HCT116 (cell line): Measurements from ENCODE around the gene ARFGAP3. TPM values are rescaled to one million over a fixed set of nuclear protein-coding genes. Genes with fewer than 3 reads are reported as not detected.

Experiments used
- ATAC-seq: fragments of 200-7000 bp; cut with Tn5 transposase; 2 replicates; pipeline ENCODE4 v1.9.1; 2020; ENCODE audit warnings: mild to moderate bottlenecking, moderate library complexity
- BruUV-seq: library from RNA; stranded (reverse); fragments of 400-500 nt; replicated peaks from 2 replicates; lab custom pipeline; 2021; lab: Mats Ljungman, UMichigan
- CTCF ChIA-PET: fragments of 300-600 bp; sonication (Branson Sonifier 250); formaldehyde crosslinking; loops from one replicate; lab custom pipeline; 2021; ENCODE audit warnings: antibody characterized with exemption; lab: Charles Lee
- POLR2A ChIA-PET: fragments of 300-600, 350-600 bp; sonication (Branson Sonifier 250); formaldehyde crosslinking; loops from one replicate; lab custom pipeline; 2021; ENCODE audit warnings: antibody characterized with exemption; lab: Charles Lee
- RAD21 ChIA-PET, 2 experiments: fragments of 300-600 bp; sonication (Branson Sonifier 250); formaldehyde crosslinking; loops; one replicate each; lab custom pipeline; 2023; ENCODE audit warnings: low total read pairs in 2 of 2; ENCODE audit not compliant: uncharacterized antibody in 2 of 2, unreplicated experiment in 2 of 2, low non-redundant PET in 1 of 2; lab: Charles Lee
- DNase-seq: peaks from one replicate; pipeline ENCODE4 v3.0.0-alpha.2; 2010; ENCODE audit warnings: low read depth, low spot score
- H2AFZ ChIP-seq: fragments of 200-600 bp; shearing (Covaris generic), sonication (generic); 2 replicates; pipeline ENCODE4 v1.6.1; 2017; ENCODE audit warnings: low read depth, mixed run types, mixed read lengths, antibody characterized with exemption, low read length; ENCODE audit not compliant: poor library complexity, severe bottlenecking
- H3K27ac ChIP-seq: 2 replicates; pipeline ENCODE4 v1.5.1; 2012; ENCODE audit warnings: low read depth, low read length
- H3K27me3 ChIP-seq: fragments of 200-600 bp; sonication (generic); 2 replicates; pipeline ENCODE4 v1.6.1; 2016; ENCODE audit warnings: mixed run types, low read length, mixed read lengths; ENCODE audit not compliant: insufficient read depth
- H3K36me3 ChIP-seq, 2 experiments: fragments of 200-500 bp in 1 of 2; fragments of 200-600 bp in 1 of 2; sonication (Bioruptor generic) in 1 of 2; sonication (generic) in 1 of 2; 2 replicates each; pipeline versions ENCODE4 v1.5.1 to v1.6.1; 2014 to 2016; ENCODE audit warnings: low read length in 2 of 2, inconsistent platforms in 1 of 2, mixed read lengths in 1 of 2, mixed run types in 1 of 2; ENCODE audit not compliant: insufficient read depth in 2 of 2, control insufficient read depth in 1 of 2
- H3K4me1 ChIP-seq, 2 experiments: fragments of 200-600 bp in 1 of 2; sonication (generic) in 1 of 2; 2 replicates each; pipeline versions ENCODE4 v1.5.1 to v1.6.1; 2012 to 2017; ENCODE audit warnings: low read length in 2 of 2, inconsistent platforms in 1 of 2, mild to moderate bottlenecking in 1 of 2, mixed read lengths in 1 of 2, mixed run types in 1 of 2, moderate library complexity in 1 of 2; ENCODE audit not compliant: insufficient read depth in 2 of 2, control insufficient read depth in 1 of 2
- H3K4me2 ChIP-seq: fragments of 200-600 bp; sonication (generic); 2 replicates; pipeline ENCODE4 v1.6.1; 2017; ENCODE audit warnings: mixed run types, low read length, mixed read lengths
- H3K4me3 ChIP-seq, 2 experiments: fragments of 200-600 bp in 1 of 2; sonication (generic) in 1 of 2; replicated peaks in 1 of 2; 2 replicates each; pipeline ENCODE4 v1.5.1; 2011 to 2016; ENCODE audit warnings: low read length in 2 of 2, control low read depth in 1 of 2, low read depth in 1 of 2, mild to moderate bottlenecking in 1 of 2, mixed read lengths in 1 of 2, mixed run types in 1 of 2
- H3K79me2 ChIP-seq: fragments of 200-600 bp; sonication (generic); 2 replicates; pipeline ENCODE4 v1.6.1; 2017; ENCODE audit warnings: mild to moderate bottlenecking, mixed run types, low read length, moderate library complexity, mixed read lengths; ENCODE audit not compliant: insufficient read depth
- H3K9ac ChIP-seq: fragments of 200-600 bp; sonication (generic); 2 replicates; pipeline ENCODE4 v1.6.1; 2016; ENCODE audit warnings: low read length, mixed read lengths
- H3K9me2 ChIP-seq: fragments of 200-600 bp; sonication (generic), shearing (Covaris generic); 2 replicates; pipeline ENCODE4 v1.6.1; 2017; ENCODE audit warnings: mixed run types, mild to moderate bottlenecking, moderate library complexity; ENCODE audit not compliant: insufficient read depth
- H3K9me3 ChIP-seq, 2 experiments: fragments of 200-500 bp in 1 of 2; fragments of 200-600 bp in 1 of 2; sonication (Bioruptor generic) in 1 of 2; sonication (generic) in 1 of 2; 2 replicates each; pipeline ENCODE4 v1.6.1; 2014 to 2017; ENCODE audit warnings: low read length in 2 of 2, mixed read lengths in 2 of 2, inconsistent platforms in 1 of 2, low read depth in 1 of 2, mild to moderate bottlenecking in 1 of 2, mixed run types in 1 of 2, moderate library complexity in 1 of 2; ENCODE audit not compliant: control insufficient read depth in 1 of 2, insufficient read depth in 1 of 2
- H4K20me1 ChIP-seq: fragments of 200-600 bp; sonication (generic), shearing (Covaris generic); 2 replicates; pipeline ENCODE4 v1.6.1; 2017; ENCODE audit warnings: mixed run types, mild to moderate bottlenecking, moderate library complexity; ENCODE audit not compliant: insufficient read depth
- CBX3 ChIP-seq: IDR thresholded peaks from 2 replicates; pipeline ENCODE4 v1.6.1; 2012; ENCODE audit warnings: low read depth
- CEBPB ChIP-seq: IDR thresholded peaks from 2 replicates; pipeline ENCODE4 v1.6.1; 2012; ENCODE audit warnings: low read depth
- CTCF ChIP-seq, 3 experiments: fragments of 200-600 bp in 1 of 3; sonication (generic) in 1 of 3; IDR thresholded peaks in 2 of 3; conservative IDR thresholded peaks in 1 of 3; 2 replicates each; pipeline ENCODE4 v1.5.1; 2012 to 2017; ENCODE audit warnings: low read depth in 2 of 3, low read length in 2 of 3, antibody characterized with exemption in 1 of 3, borderline replicate concordance in 1 of 3, control low read depth in 1 of 3, mild to moderate bottlenecking in 1 of 3, mixed read lengths in 1 of 3, mixed run types in 1 of 3, moderate library complexity in 1 of 3; ENCODE audit not compliant: insufficient read depth in 1 of 3
- EGR1 ChIP-seq: IDR thresholded peaks from 2 replicates; pipeline ENCODE4 v1.6.1; 2012; ENCODE audit warnings: low read depth
- FOSL1 ChIP-seq: IDR thresholded peaks from 2 replicates; pipeline ENCODE4 v1.6.1; 2012; ENCODE audit warnings: low read depth
- MAX ChIP-seq: IDR thresholded peaks from 2 replicates; pipeline ENCODE4 v1.6.1; 2012
- POLR2A ChIP-seq: IDR thresholded peaks from 2 replicates; pipeline ENCODE4 v1.7.0; 2011; ENCODE audit warnings: borderline replicate concordance; ENCODE audit not compliant: insufficient read depth, insufficient read length; ENCODE audit errors: extremely low read depth
- REST ChIP-seq: IDR thresholded peaks from 2 replicates; pipeline ENCODE4 v1.6.1; 2012; ENCODE audit warnings: low read depth
- SIN3A ChIP-seq: IDR thresholded peaks from 2 replicates; pipeline ENCODE4 v1.6.1; 2012; ENCODE audit warnings: low read depth
- SP1 ChIP-seq: IDR thresholded peaks from 2 replicates; pipeline ENCODE4 v1.6.1; 2012; ENCODE audit warnings: low read depth
- SRF ChIP-seq: IDR thresholded peaks from 2 replicates; pipeline ENCODE4 v1.6.1; 2012; ENCODE audit warnings: low read depth
- TCF7L2 ChIP-seq: IDR thresholded peaks from 2 replicates; pipeline ENCODE4 v1.7.0; 2011; ENCODE audit warnings: borderline replicate concordance, inconsistent platforms; ENCODE audit not compliant: insufficient read depth, insufficient read length; ENCODE audit errors: extremely low read depth
- YY1 ChIP-seq: IDR thresholded peaks from 2 replicates; pipeline ENCODE4 v1.6.1; 2011; ENCODE audit warnings: low read length, low read depth, moderate library complexity, mild to moderate bottlenecking; ENCODE audit not compliant: insufficient replicate concordance; ENCODE audit errors: extremely low read depth
- ZBTB33 ChIP-seq: IDR thresholded peaks from 2 replicates; pipeline ENCODE4 v1.6.1; 2011; ENCODE audit warnings: mild to moderate bottlenecking, low read length, moderate library complexity; ENCODE audit not compliant: insufficient replicate concordance; ENCODE audit errors: extremely low read depth
- intact Hi-C: fragments of 100-400 bp; cut with micrococcal nuclease; formaldehyde crosslinking; loops from 2 replicates; pipeline ENCODE4 v1.10.0; 2022
- total RNA-seq: library from RNA; stranded (reverse); gene quantifications from one replicate; pipeline ENCODE4 v1.2.1, GENCODE V29; 2021; ENCODE audit not compliant: unreplicated experiment

ARFGAP3 gene
- total RNA-seq, 1 experiment from 2014 or later = 15.4 TPM

- Histone ChIP-seq H3K4me3 (no peak overlapping the region), H2AFZ (no peak overlapping the region), H3K9ac (no peak overlapping the region), H3K36me3 (peaks cover 0 to 4% of the 10 kb centered on the region in 2 experiments; a peak in 2 of 4 replicates), H3K79me2 (no peaks in the 10 kb centered on the region), H3K27ac (no peak overlapping the region), H3K9me3 (no peaks in the 10 kb centered on the region), H3K9me2 (no peaks in the 10 kb centered on the region), H4K20me1 (no peaks in the 10 kb centered on the region), H3K4me1 (no peaks in the 10 kb centered on the region), H3K27me3 (no peaks in the 10 kb centered on the region), H3K4me2 (no peak overlapping the region)
- BruUV-seq = no TSS peak
- ATAC-seq (no peak), DNase-seq (no peak)
- ChIA-PET CTCF (interaction anchor here (0.7 kb wide), 1 partner anchor 10 kb away, joined by 3 read pairs; no protein-coding TSS in a partner anchor), POLR2A (no interaction called here), RAD21 (no interaction called here)
- intact Hi-C loops = no loop called here
- TF ChIP-seq SRF (no peak), REST (no peak), EGR1 (no peak), YY1 (no peak), POLR2A (no peak), ZBTB33 (no peak), CTCF (IDR thresholded peaks at IDR 0.05 in 2 of 3, conservative IDR thresholded peaks at IDR 0.05 in 1 of 3; ENCODE audit: borderline replicate concordance in 1 of 3, insufficient read depth in 1 of 3, low read depth in 2 of 3, low read length in 2 of 3) (no peak), FOSL1 (no peak), CEBPB (no peak), SIN3A (no peak), TCF7L2 (no peak), MAX (no peak), SP1 (no peak), CBX3 (no peak)
Measured at GRCh38 chr22:42836026-42836425, 21.0 kb downstream of the ARFGAP3 start.
